ENCODE results near the gene KRTDAP. TPM values are rescaled to one million over a fixed set of nuclear protein-coding genes. Genes with fewer than 3 reads are reported as not detected.
A peak's percentile ranks its signal among the peaks of the same experiment; 100 is the strongest.

The KRTDAP gene
- total and polyA plus RNA-seq, 5 donors: 0.29 TPM; not detected in 4

DNA sequence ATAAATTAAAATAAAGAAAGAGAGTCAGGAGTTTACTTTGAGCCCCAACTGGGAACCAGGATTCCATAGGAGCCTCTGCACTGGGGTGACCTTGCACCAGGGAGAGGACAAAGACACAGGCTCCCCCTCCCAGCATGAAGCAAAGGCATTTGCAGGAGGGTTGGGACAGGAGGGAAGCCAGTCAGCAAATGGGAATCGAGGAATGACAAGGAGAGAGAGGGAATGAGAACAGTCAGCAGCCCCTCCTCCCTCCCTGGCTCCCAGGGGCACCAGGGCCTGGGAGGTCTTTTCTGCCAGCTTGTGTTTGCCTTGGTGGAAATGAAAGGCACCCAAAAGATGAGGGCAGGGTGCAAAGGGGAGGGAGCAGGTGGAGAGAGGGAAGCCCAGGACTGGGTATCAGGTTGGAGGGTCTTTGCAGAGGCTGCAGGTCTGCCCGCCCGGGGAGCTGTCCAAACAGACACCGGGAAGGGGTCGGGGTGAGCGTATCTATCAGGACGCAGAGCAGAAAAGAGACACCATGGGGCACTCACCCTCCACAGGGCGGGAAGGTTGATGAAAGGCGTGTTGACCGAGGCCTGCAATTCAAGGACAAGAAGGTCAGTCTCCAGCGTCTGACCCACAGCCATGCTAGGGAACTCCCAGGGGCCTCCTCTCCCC is 34.0 kb upstream of the KRTDAP start:
- Histone ChIP-seq H3K27me3 (ENCODE audit: control insufficient read depth, insufficient read depth) (no peaks in the 10 kb centered on the region), H3K9me3 (ENCODE audit: control insufficient read depth, low read length) (no peaks in the 10 kb centered on the region), H3K4me3 (ENCODE audit: low read length) (no peak overlapping the region), H3K4me1 (ENCODE audit: control insufficient read depth, insufficient read depth, low read length) (no peaks in the 10 kb centered on the region), H3K27ac (ENCODE audit: low read length) (no peak overlapping the region)
- ATAC-seq: no peak
- DNase-seq: no peak
- WGBS: 29% methylated on average over 11 of the region's 11 CpGs
- intact Hi-C loops (cut with DNase I): no loop called here

DNA sequence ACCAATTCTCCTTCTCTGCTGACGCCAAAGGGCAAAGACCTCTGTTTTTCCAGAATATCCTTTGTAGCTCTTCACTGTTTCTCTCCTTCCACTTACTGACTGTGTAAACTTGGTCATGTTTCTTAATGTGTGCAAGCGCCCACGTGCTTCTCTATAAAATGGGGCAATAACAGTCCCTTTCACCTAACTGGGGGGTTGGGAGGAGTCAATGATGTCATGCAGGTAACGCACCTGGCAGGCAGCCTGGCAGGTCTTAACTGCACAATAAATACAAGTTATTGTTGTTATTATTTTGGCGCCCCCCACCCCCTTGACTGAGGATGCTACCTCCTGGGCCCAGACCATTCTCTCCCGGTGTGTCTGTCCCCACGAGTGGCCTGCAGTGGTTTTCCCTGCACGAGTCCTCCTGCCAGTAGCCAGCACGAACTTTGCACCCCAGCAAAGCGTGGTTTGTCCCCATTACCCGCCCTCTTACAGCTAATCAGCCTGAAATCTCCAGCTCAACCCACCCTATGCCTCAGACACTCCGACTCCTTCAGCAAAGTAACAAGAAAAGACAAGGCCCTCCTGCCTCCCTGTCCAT is 32.6 kb upstream of the KRTDAP start:
- H3K9me3 ChIP-seq (ENCODE audit: control insufficient read depth, low read length): no peaks in the 10 kb centered on the region
- intact Hi-C loops (cut with DNase I): no loop called here
- ATAC-seq (no peak), DNase-seq (no peak)
- no peak overlapping the region for H3K27ac ChIP-seq (ENCODE audit: low read length)
- no peak overlapping the region for H3K4me3 ChIP-seq (ENCODE audit: low read length)
- WGBS: 81% methylated on average over 12 of the region's 12 CpGs
- no peaks in the 10 kb centered on the region for H3K4me1 ChIP-seq (ENCODE audit: control insufficient read depth, insufficient read depth, low read length)
- H3K27me3 ChIP-seq (ENCODE audit: control insufficient read depth, insufficient read depth): no peaks in the 10 kb centered on the region

DNA sequence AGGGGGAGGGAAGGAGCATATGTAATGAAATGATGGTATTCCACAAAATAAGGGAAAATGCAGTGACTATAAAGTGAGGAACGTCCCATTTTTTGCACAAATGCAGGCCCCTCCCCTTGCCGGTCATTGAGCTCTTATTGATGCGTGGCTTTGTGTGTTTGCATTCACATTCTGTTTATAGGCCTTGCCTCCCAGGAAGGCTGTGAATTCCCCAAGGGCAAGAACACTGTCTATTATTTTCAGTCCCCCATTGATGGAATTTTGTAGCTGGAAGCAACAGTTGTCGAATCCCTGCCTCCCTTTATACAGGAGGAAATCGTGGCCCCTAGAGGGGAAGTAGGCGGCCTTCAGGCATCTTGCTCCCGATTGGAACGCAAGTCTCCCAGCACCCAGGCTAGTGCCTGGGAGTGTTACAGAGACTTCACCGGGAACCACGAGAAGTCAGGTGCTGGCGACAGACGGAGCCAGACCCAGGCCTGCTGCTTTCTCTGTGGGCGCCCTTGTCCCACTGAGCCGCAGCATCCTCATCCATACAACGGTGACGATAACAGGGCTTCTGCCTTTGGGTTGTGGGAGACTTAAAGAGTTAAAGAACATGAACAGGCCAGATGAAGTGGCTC is 31.0 kb upstream of the KRTDAP start:
- ATAC-seq (no peak), DNase-seq (peak in 1 of 3 donors; percentile 17)
- intact Hi-C loops (cut with DNase I): no loop called here
- WGBS: 57% methylated on average over 16 of the region's 16 CpGs
- H3K4me3 ChIP-seq (ENCODE audit: low read length): no peak overlapping the region
- H3K27ac ChIP-seq (ENCODE audit: low read length): no peak overlapping the region
- H3K9me3 ChIP-seq (ENCODE audit: control insufficient read depth, low read length): no peaks in the 10 kb centered on the region
- no peaks in the 10 kb centered on the region for H3K4me1 ChIP-seq (ENCODE audit: control insufficient read depth, insufficient read depth, low read length)
- H3K27me3 ChIP-seq (ENCODE audit: control insufficient read depth, insufficient read depth): no peaks in the 10 kb centered on the region

DNA sequence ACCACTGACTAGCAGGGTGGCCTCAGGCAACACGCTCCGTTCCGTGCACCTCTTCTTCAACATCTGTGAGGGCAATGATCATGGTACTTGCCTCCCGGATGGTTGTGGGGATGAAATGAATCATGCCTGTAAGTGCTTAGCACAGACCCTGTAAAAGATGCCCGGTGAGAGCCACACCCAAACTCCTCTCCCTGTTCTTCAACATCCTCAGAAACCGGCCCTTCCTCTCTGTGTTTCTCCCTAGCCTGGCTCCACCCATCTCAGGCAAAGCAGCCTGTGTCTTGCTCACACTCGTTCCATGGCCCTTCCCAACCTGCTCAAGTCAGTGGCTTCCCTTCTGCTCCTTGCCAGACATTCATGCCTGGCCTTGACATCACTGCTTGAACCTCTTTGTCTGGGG is 29.0 kb upstream of the KRTDAP start:
- Histone ChIP-seq H3K4me3 (ENCODE audit: low read length) (no peak overlapping the region), H3K9me3 (ENCODE audit: control insufficient read depth, low read length) (no peaks in the 10 kb centered on the region), H3K27me3 (ENCODE audit: control insufficient read depth, insufficient read depth) (no peaks in the 10 kb centered on the region), H3K27ac (ENCODE audit: low read length) (no peak overlapping the region), H3K4me1 (ENCODE audit: control insufficient read depth, insufficient read depth, low read length) (no peaks in the 10 kb centered on the region)
- intact Hi-C loops (cut with DNase I): loop anchor here in 1 of 4 donors (10.0 kb wide), 1 partner anchor 66 kb away; the partner anchor contains the start of gene PMIS2
- ATAC-seq (no peak), DNase-seq (no peak)
- 65% methylated on average over 7 of the region's 7 CpGs for WGBS

- Histone ChIP-seq H3K27me3 (ENCODE audit: control insufficient read depth, insufficient read depth) (no peaks in the 10 kb centered on the region), H3K27ac (ENCODE audit: low read length) (no peak overlapping the region), H3K4me3 (ENCODE audit: low read length) (no peak overlapping the region), H3K9me3 (ENCODE audit: control insufficient read depth, low read length) (no peaks in the 10 kb centered on the region), H3K4me1 (ENCODE audit: control insufficient read depth, insufficient read depth, low read length) (no peaks in the 10 kb centered on the region)
- ATAC-seq (no peak), DNase-seq (peak in 1 of 3 donors; percentile 6)
- intact Hi-C loops (cut with DNase I): loop anchor here in 1 of 4 donors (10.0 kb wide), 1 partner anchor 66 kb away; the partner anchor contains the start of gene PMIS2
- WGBS: 44% methylated on average over 6 of the region's 6 CpGs
Measured at GRCh38 chr19:35518313-35518712, 28.0 kb upstream of the KRTDAP start.

- Histone ChIP-seq H3K27ac (ENCODE audit: low read length) (no peak overlapping the region), H3K4me1 (ENCODE audit: control insufficient read depth, insufficient read depth, low read length) (no peaks in the 10 kb centered on the region), H3K9me3 (ENCODE audit: control insufficient read depth, low read length) (no peaks in the 10 kb centered on the region), H3K4me3 (ENCODE audit: low read length) (no peak overlapping the region), H3K27me3 (ENCODE audit: control insufficient read depth, insufficient read depth) (no peaks in the 10 kb centered on the region)
- intact Hi-C loops (cut with DNase I): loop anchor here in 1 of 4 donors (10.0 kb wide), 1 partner anchor 67 kb away; the partner anchor contains the start of gene PMIS2
- WGBS: 82% methylated on average over 2 of the region's 2 CpGs
- DNase-seq (peak in 1 of 3 donors; percentile 1), ATAC-seq (no peak)
Measured at GRCh38 chr19:35517342-35517741, 27.1 kb upstream of the KRTDAP start.

DNA sequence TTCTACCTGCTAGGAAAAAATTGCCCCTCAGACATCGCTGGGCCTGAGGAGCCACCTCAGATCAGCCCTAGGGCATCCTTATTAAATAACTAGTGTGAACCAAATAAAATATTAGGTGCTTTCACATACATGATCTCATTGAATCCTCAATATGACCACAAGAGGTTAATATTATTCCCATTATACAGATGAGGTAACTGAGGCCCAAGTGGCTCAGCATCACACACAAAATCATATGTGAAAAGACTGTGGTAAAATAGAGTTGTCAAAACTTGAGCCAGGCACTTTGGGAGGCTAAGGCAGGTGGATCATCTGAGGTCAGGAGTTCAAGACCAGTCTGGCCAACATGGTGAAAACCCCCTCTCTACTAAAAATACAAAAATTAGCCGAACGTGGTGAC is 26.0 kb upstream of the KRTDAP start:
- intact Hi-C loops (cut with DNase I): loop anchor here in 1 of 4 donors (10.0 kb wide), 1 partner anchor 68 kb away; the partner anchor contains the start of gene PMIS2
- ATAC-seq: no peak
- no peak for DNase-seq
- WGBS: 88% methylated on average over 3 of the region's 3 CpGs
- H3K27me3 ChIP-seq (ENCODE audit: control insufficient read depth, insufficient read depth): no peaks in the 10 kb centered on the region
- no peak overlapping the region for H3K27ac ChIP-seq (ENCODE audit: low read length)
- no peak overlapping the region for H3K4me3 ChIP-seq (ENCODE audit: low read length)
- no peaks in the 10 kb centered on the region for H3K9me3 ChIP-seq (ENCODE audit: control insufficient read depth, low read length)
- no peaks in the 10 kb centered on the region for H3K4me1 ChIP-seq (ENCODE audit: control insufficient read depth, insufficient read depth, low read length)

GRCh38 chr19:35514282-35514809 is 24.1 kb upstream of the KRTDAP start:
- DNase-seq: no peak
- H3K4me1 ChIP-seq (ENCODE audit: control insufficient read depth, insufficient read depth, low read length): no peaks in the 10 kb centered on the region
- no peaks in the 10 kb centered on the region for H3K27me3 ChIP-seq (ENCODE audit: control insufficient read depth, insufficient read depth)
- intact Hi-C loops (cut with DNase I): loop anchor here in 1 of 4 donors (10.0 kb wide), 1 partner anchor 70 kb away; the partner anchor contains the start of gene PMIS2
- no peaks in the 10 kb centered on the region for H3K9me3 ChIP-seq (ENCODE audit: control insufficient read depth, low read length)
- peak in 1 of 2 donors; percentile 47 for ATAC-seq
- no peak overlapping the region for H3K27ac ChIP-seq (ENCODE audit: low read length)
- WGBS: 19% methylated on average over 20 of the region's 20 CpGs
- no peak overlapping the region for H3K4me3 ChIP-seq (ENCODE audit: low read length)

- no peak for DNase-seq
Measured at GRCh38 chr19:35513628-35514281, 23.5 kb upstream of the KRTDAP start, which contains the start of gene DMKN. TSS of gene DMKN (minus strand) at chr19:35513649. CDS start at chr19:35513475, 174 bp downstream.

GRCh38 chr19:35512831-35513627 is 22.8 kb upstream of the KRTDAP start:
- DNase-seq (no peak), ATAC-seq (no peak)
- Histone ChIP-seq H3K4me3 (ENCODE audit: low read length) (no peak overlapping the region), H3K9me3 (ENCODE audit: control insufficient read depth, low read length) (no peaks in the 10 kb centered on the region), H3K4me1 (ENCODE audit: control insufficient read depth, insufficient read depth, low read length) (no peaks in the 10 kb centered on the region), H3K27ac (ENCODE audit: low read length) (no peak overlapping the region), H3K27me3 (ENCODE audit: control insufficient read depth, insufficient read depth) (no peaks in the 10 kb centered on the region)
- WGBS: 65% methylated on average over 15 of the region's 15 CpGs
- intact Hi-C loops (cut with DNase I): loop anchor here in 1 of 4 donors (10.0 kb wide), 1 partner anchor 72 kb away; the partner anchor contains the start of gene PMIS2

More at GRCh38 chr19:35513628-35514281, 23.5 kb upstream of the KRTDAP start, which contains the start of gene DMKN:
- Histone ChIP-seq H3K27me3 (ENCODE audit: control insufficient read depth, insufficient read depth) (no peaks in the 10 kb centered on the region), H3K4me1 (ENCODE audit: control insufficient read depth, insufficient read depth, low read length) (no peaks in the 10 kb centered on the region), H3K27ac (ENCODE audit: low read length) (no peak within 1 kb of the TSS), H3K9me3 (ENCODE audit: control insufficient read depth, low read length) (no peaks in the 10 kb centered on the region), H3K4me3 (ENCODE audit: low read length) (no peak within 1 kb of the TSS)
- 18% methylated on average over 15 of the region's 15 CpGs for WGBS
- no peak for ATAC-seq
- intact Hi-C loops (cut with DNase I): loop anchor here in 1 of 4 donors (10.0 kb wide), 1 partner anchor 71 kb away; the partner anchor contains the start of gene PMIS2
